GM18505 (cell line): ENCODE results near the gene BRD9.
"Not testable (repeated sequence)": the region's sequence is repeated elsewhere in the genome, so short reads cannot be mapped to it uniquely, and the experiment has no call there.

Experiments
- ATAC-seq: cut with Tn5 transposase; IDR thresholded peaks from one replicate; pipeline ENCODE4 v1.9.1; 2021; ENCODE audit not compliant: unreplicated experiment
- POLR2A ChIP-seq: IDR thresholded peaks from 4 replicates; pipeline ENCODE4 v1.6.1; 2011; ENCODE audit warnings: borderline replicate concordance; ENCODE audit not compliant: insufficient read depth, insufficient read length; ENCODE audit errors: extremely low read depth

The BRD9 gene

GRCh38 chr5:916441-917293 is 24.1 kb upstream of the BRD9 start:
- ATAC-seq, result no peak
- no peak for TF ChIP-seq POLR2A

DNA sequence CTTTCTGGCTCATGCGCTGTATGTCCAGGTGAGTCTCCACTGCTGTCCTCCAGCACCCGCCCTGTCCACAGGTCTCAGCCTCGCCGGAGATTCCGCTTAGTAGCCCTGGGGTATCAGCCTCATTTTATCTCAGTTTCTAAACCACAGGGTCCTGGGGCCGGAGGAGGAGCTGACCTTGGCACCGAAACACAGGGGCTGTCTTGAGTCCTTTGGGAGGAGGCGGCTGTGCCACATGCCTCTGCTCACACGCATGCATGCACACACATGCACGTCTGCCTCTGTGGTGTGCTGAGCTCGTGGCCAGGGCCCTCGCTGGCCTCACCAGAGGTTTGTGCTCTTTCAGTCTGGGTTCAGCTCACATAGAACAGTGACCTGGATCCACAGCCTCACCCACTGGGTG is 23.3 kb upstream of the BRD9 start:
- ATAC-seq, result no peak

DNA sequence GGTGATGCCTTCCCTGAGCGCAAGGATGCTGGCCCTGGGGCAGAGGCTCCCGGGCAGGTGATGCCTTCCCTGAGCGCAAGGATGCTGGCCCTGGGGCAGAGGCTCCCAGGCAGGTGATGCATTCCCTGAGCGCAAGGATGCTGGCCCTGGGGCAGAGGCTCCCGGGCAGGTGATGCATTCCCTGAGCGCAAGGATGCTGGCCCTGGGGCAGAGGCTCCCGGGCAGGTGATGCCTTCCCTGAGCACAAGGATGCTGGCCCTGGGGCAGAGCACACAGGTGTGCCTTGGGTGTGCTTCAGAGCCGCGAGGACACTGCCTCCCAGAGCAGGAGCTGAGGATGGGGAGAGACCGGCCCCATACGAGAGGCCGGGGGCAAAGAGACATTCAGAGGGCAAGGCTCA is 22.7 kb upstream of the BRD9 start:
- not testable (repeated sequence) for ATAC-seq

More for the DNA sequence above, 23.3 kb upstream of the BRD9 start:
- no peak for TF ChIP-seq POLR2A

GRCh38 chr5:914612-915011 is 22.0 kb upstream of the BRD9 start:
- ATAC-seq, result no peak
- no peak for TF ChIP-seq POLR2A

GRCh38 chr5:914174-914573 is 21.6 kb upstream of the BRD9 start:
- no peak for ATAC-seq
- no peak for TF ChIP-seq POLR2A

DNA sequence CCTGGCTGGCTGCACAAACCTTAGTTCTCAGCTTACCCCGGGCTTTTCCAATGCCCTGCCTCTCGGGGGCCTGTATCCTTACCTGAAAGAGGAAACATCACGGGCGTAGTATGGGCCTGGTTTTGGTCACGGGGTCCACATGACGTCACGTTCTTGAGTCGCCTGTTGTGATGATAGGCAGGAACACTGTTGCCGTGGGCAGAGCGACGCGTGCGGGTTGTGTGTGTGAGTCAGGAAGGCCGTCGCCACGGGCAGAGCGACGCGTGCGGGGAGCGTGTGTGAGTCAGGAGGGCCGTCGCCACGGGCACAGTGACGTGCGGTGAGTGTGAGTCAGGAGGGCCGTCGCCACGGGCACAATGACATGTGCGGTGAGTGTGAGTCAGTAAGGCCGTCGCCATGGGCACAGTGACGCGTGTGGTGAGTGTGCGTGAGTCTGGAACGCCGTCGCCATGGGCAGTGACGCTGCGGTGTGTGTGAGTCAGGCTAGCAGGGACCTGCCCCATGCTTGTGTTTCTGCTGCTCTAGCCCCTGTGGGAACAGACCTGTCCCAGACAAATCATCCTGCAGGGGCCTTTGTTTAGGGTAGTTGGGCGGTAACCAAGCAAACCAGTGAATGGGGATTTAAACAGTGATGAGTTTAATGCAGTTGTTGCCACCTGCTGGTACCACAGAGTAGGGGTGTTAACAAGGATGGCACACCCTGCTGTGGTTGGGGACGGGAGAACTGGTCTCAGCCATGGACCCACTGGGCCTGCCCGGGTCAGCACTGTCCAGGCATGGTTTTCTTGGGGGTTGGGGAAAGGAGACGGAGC is 19.9 kb upstream of the BRD9 start:
- TF ChIP-seq POLR2A, result no peak
- ATAC-seq, result no peak

- no peak for TF ChIP-seq POLR2A
- ATAC-seq, result no peak
Measured at GRCh38 chr5:911601-912000, 19.0 kb upstream of the BRD9 start.

DNA sequence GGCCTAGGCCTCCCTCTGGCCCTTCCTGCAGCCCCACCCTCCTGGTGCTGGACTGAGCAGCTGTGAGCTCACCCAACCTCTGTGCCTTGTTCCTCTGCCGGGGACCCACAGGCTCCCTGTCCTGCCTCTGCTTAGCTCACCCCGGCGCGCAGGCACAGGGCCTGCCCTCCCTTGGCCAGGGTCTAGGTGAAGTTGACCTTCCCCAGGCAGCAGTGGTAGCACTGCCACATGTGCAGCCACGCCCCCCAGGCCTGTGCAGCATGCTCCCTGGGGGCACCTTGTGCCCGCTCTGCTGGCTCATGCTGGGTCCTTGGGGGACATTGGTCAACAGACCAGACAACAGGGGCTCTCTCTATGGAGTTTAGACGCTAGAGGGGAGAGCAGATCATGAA is 18.2 kb upstream of the BRD9 start:
- TF ChIP-seq POLR2A, result no peak
- ATAC-seq, result no peak

GRCh38 chr5:909994-910768 is 17.6 kb upstream of the BRD9 start:
- no peak for ATAC-seq
- no peak for TF ChIP-seq POLR2A

DNA sequence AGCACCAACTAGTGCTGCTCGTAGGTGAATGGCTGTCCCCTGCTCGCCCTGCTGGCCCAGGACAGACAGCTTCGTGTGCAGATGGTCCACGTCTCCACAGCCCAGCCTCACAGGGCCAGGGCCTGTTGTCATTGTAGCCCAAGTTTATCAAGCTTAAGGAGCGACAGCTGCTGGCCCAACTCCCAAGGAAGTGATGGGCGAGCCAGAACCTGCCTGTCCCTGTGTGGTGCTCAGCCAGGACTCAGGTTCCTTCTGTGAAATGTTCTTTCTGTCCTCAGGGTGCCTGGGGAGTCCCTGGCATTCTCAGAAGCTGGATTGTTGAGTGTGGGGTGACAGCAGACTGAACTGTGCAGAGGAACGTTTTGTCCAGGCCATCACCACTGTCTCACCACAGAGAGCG is 16.5 kb upstream of the BRD9 start:
- TF ChIP-seq POLR2A, result no peak
- no peak for ATAC-seq

GRCh38 chr5:908172-908571 is 15.6 kb upstream of the BRD9 start:
- ATAC-seq, result no peak
- TF ChIP-seq POLR2A, result no peak

DNA sequence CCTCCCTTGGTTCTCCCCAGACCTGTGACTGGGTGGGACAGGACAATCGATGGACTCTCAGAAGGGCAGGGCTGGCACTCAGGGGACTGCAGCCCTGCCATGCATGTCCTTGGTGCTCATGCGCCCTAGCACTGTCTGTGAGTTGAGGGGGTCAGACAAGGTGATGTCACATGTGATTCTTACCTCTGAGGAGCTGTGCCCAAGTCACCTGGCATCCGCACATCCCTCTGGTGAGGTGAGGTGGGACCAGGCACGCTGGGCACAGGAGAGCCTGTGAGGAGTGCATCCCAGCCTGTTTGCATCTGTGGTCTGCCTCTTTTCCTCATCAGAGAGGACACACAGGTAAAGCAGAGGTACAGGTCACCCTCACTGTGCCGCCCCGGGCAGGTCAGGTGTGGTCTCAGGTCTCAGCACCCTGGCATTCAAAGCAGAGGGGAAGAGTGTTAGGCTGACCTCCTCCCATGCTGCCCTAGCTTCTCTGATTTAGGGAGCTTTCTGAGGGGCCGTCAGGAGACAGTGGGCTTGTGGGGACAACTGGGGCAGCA is 14.8 kb upstream of the BRD9 start:
- no peak for ATAC-seq
- no peak for TF ChIP-seq POLR2A

DNA sequence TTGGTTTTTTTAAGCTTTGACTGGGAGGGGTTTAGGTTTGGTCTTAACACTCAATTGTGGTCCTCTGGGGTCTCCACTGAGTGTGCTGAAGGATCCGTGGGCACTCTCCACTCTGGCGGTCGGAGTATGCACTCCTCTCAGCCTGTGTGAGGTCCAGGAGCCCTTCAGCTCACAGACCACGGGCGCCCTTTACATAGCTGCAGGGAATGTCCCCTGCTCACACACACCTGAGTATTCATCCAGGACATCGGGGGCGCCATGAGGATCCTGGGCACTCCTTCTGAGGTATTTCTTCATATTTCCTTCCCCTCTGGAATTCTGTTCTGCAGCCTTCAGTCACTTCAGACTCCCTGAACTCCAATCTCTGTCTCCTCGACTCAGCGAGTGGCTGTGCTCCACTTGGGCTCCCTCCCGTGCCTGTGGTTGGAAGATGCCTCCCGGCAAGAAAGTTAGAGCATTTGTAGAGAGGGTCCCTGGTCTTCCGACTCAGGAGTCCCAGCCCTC is 12.6 kb upstream of the BRD9 start:
- TF ChIP-seq POLR2A, result no peak
- ATAC-seq, result no peak
